Skin epidermis (tissue), 12 donors: Measurements from ENCODE around the gene ZNF248.
"Not testable (repeated sequence)": the region's sequence is repeated elsewhere in the genome, so short reads cannot be mapped to it uniquely, and the experiment has no call there.

Experiments
- H3K27ac ChIP-seq, 21 experiments: fragments of 200-600 bp; sonication (generic) in 11 of 21; one replicate each; pipeline ENCODE4 v1.5.0; 2020; ENCODE audit warnings: mild to moderate bottlenecking in 3 of 21, inconsistent platforms in 2 of 21, moderate library complexity in 2 of 21
- H3K4me3 ChIP-seq, 7 experiments: fragments of 200-600 bp; sonication (generic) in 2 of 7; one replicate each; pipeline ENCODE4 v1.5.0; 2020; ENCODE audit warnings: inconsistent platforms in 2 of 7, mild to moderate bottlenecking in 2 of 7, moderate library complexity in 1 of 7

Gene ZNF248

DNA sequence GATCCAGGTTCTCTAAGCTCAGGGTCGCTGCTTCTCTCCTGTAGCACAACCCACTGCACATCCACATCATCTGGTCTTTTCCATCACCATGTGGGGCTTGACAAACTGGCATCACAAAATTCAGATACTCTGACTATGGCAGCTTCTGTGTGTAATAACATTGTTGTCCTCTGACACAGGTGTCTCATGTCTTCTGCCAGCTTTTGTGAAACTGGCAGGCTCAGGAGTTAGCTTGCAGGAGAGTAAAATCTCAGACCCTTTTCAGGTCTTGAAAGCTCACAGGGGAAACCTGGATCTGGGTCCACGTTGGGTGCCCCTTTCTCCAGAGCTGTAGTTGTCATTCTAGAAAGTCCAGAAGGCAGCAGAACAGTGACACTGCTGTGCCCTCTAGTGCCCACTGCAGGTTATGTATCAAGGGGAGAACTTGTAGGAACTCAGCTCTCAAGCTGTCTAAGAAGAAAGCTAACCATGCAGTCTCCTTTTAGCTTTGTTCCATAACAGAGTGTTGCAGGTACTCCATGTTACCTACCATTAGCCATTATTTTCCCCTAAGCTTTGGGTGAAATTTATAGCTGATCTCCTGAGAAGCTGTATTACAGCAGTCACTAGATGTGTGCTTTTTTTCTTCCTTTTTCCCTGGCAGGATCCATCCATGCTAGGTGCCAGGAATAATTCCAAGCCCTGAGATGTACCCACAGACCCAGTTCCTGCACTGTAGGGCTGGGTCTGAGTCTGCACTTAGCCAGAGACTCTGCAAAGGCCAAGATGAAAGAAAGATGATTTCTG is 102.7 kb downstream of the ZNF248 start:
- no peak overlapping the region for H3K4me3 ChIP-seq

DNA sequence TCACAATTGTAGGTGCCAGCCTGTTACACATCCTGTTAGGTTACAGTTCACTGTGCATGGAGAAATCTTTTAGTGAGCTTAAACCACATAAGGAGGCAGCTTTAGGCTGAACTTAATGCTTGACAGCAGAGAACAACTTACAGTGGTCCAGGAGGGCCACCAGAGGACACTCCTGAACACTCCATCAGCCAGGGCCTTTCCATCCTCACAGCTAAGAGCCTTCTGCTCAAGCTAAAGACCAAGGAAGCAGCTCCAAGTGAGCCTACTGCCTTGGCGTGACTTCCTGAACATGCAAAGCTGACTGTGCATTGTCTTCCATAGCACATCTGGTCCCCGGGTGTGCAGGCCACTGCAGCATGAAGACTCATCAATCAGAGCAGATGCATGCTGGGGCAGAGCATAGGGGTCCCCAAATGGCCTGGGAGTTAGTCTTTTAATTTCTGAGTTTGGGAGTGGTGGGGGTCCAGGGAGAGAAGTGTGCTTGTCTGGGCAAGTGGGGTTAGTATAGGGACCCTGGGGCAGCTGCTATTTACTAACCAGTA is 105.0 kb downstream of the ZNF248 start:
- Histone ChIP-seq H3K27ac (no peak overlapping the region), H3K4me3 (no peak overlapping the region)

More for the DNA sequence above, 102.7 kb downstream of the ZNF248 start:
- H3K27ac ChIP-seq, result no peak overlapping the region

DNA sequence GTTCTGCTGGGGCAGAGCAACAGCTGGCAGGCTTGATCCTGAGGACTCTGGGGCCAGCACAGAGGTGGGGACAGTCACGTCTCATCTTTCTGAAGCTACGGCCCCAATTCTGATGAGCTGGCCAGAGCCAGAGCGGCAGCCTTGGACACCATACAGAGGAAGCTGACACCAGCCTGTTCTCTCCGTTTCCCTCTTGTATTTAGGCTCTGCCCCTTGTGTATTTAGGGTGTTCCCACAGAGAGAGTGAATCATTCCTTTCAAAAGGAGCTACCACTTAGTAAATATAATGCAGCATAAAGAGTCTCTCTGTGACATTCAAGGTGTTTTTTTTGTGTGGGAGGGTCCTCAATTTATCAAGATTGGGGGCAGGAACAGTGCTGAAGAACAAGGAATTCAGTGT is 109.2 kb downstream of the ZNF248 start:
- Histone ChIP-seq H3K27ac (no peak overlapping the region), H3K4me3 (no peak overlapping the region)

DNA sequence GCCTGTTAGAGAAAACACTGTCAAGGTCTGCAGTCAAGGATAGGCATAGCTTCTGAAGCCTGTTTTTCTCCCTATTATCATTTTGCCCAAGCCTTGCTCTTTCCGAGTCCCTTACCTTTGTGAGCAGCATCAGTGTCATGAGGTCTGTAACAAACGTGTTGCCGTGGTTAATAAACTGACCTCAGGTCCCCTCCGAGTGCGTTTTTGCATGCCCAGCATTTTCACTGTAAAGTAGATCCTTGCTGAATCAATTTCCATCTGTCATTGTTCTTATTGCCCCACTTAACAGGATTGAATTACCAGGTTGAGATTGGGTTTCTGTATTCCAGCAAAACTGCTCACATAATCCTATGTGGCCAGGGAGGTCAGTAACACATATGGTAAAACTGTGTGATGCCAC is 110.3 kb downstream of the ZNF248 start:
- no peak overlapping the region for H3K4me3 ChIP-seq
- H3K27ac ChIP-seq, result no peak overlapping the region

DNA sequence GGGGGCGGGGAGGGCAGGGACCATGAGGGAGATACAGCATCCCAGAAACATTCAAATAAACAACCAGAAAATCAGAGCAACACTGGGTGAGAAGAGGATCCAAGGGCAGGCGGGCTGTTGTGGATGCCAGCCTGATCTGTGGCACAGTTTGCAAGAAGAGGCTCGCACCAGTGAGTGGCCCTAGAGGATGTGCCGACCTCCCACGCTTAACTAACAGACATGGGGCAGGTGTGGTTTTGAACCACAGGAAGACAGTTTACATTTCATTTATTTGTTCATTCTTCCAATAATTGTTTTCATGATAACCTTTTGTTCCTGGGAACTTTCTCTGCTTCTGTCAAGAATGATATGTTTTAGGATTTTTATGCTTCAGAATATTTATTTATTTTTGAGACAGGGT is 115.6 kb downstream of the ZNF248 start:
- no peak overlapping the region for H3K4me3 ChIP-seq
- H3K27ac ChIP-seq, result no peak overlapping the region

DNA sequence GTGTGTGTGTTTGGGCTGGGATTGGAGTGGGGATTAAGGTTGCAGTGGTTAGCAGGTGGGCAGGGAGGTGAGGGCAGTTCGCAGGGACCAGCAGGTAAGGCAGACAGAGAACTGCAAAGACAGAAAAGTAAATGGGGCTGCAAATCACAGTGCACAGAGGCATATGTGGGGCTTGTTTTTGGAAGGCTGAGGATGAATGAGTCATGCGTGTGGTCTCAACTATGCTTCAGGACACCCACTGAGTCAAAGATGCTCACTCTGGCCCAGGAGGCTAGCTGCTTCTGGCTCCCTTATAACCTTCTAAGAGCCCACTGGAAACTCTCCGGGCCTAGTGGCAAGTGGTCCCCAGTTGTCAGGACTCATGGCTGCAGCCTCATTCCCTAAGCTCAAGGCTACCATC is 118.2 kb downstream of the ZNF248 start:
- H3K4me3 ChIP-seq, result no peak overlapping the region
- H3K27ac ChIP-seq, result no peak overlapping the region

DNA sequence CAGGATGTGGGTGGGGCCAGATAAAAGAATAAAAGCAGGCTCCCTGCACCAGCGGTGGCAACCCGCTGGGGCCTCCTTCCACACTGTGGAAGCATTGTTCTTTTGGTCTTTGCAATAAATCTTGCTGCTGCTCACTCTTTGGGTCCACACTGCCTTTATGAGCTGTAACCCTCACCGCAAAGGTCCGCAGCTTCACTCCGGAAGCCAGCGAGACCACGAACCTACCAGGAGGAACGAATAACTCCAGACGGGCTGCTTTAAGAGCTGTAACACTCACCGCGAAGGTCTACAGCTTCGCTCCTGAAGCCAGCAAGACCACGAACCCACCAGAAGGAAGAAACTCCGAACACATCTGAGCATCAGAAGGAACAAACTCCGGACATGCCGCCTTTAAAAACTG is 119.2 kb downstream of the ZNF248 start:
- H3K4me3 ChIP-seq, H3K27ac ChIP-seq: not testable (repeated sequence)

DNA sequence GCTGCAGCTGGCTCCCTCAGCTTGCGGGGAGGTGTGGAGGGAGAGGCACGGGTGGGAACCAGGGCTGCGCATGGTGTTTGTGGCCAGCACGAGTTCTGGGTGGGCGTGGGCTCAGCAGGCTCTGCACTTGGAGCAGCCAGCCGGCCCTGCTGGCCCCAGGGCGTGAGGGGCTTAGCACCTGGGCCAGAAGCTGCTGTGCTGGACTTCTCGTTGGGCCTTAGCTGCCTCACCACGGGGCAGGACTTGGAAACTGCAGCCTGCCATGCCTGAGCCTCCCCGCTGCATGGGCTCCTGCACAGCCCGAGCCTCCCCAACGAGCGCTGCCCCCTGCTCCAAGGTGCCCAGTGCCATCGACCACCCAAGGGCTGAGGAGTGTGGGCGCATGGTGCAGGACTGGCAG is 120.1 kb downstream of the ZNF248 start:
- no peak overlapping the region for H3K4me3 ChIP-seq
- H3K27ac ChIP-seq, result no peak overlapping the region

DNA sequence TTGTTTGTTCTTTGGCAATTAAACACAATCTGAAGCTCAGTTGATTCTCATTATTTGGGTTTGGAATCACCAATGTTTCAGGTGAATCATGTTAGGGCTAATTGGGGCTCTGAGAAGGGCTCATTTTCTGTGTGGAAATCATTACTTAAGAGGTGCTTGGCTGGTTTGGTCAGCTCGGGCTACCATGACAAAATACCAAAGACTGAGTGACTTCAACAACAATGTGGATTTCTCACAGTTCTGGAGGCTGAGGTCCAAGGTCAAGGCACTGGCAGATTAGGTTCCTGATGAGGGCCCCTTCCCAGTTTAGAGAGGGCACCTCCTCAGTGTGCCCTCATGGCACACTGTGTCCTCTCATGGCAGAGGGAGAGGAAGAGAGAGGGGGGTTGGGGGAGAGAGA is 121.3 kb downstream of the ZNF248 start:
- Histone ChIP-seq H3K27ac (no peak overlapping the region), H3K4me3 (no peak overlapping the region)

DNA sequence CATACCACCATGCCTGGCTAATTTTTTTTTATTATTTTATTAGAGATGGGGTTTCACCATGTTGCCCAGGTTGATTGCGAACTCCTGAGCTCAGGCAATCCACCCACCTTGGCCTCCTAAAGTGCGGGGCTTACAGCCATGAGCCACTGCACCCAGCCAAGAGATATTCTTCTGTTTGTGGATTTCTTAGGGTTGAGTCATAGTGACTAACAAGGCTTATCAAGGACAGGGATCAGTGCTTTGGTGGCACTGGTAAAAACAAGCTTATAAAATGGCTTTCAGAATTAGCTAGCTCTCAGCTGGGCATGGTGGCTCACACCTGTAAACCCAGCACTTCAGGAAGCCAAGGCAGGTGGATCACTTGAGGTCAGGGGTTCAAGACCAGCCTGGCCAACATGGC is 122.4 kb downstream of the ZNF248 start:
- Histone ChIP-seq H3K4me3 (no peak overlapping the region), H3K27ac (no peak overlapping the region)
